Upper lobe of right lung (tissue), 1 donor: Measurements from ENCODE around the gene MBD1. TPM values are rescaled to one million over a fixed set of nuclear protein-coding genes. Genes with fewer than 3 reads are reported as not detected.
"Not testable (repeated sequence)": the region's sequence is repeated elsewhere in the genome, so short reads cannot be mapped to it uniquely, and the experiment has no call there.

ENCODE experiments used
- ATAC-seq: fragments of 200-7000 bp; cut with Tn5 transposase; one replicate; pipeline ENCODE4 v1.9.1; 2020; ENCODE audit warnings: mild to moderate bottlenecking, moderate library complexity
- DNase-seq: peaks from one replicate; pipeline ENCODE4 v3.0.0-alpha.2; 2020
- H3K27ac ChIP-seq: fragments of 200-600 bp; one replicate; pipeline ENCODE4 v1.8.0; 2022
- H3K27me3 ChIP-seq: fragments of 200-600 bp; one replicate; pipeline ENCODE4 v1.8.0; 2022; ENCODE audit warnings: mild to moderate bottlenecking
- H3K36me3 ChIP-seq: fragments of 200-600 bp; one replicate; pipeline ENCODE4 v1.8.0; 2022
- H3K4me1 ChIP-seq: fragments of 200-600 bp; one replicate; pipeline ENCODE4 v1.8.0; 2022
- H3K4me3 ChIP-seq: fragments of 200-600 bp; one replicate; pipeline ENCODE4 v1.8.0; 2022; ENCODE audit warnings: mild to moderate bottlenecking
- H3K9me3 ChIP-seq: fragments of 200-600 bp; one replicate; pipeline ENCODE4 v1.8.0; 2022
- intact Hi-C: fragments of 100-400 bp; cut with DNase I; formaldehyde crosslinking; loops from one replicate; pipeline ENCODE4 v1.11.0; 2022
- total RNA-seq: library from RNA; stranded (reverse); fragmentation: NEBNext Ultra II Directional; extraction: Animal tissue kit (Norgen Biotek cat#: 25700); gene quantifications from one replicate; pipeline ENCODE4 v1.2.1, GENCODE V29; 2021
- TF ChIP-seq, protein P1 (sequence below): fragments of 200-600 bp; IDR thresholded peaks from one replicate; pipeline ENCODE4 v1.8.0; 2022; ENCODE audit warnings: antibody characterized with exemption
- donor health status: DM: no; HTN: yes; CAD: no; lungs with severe emphysema.

MBD1 gene
- total RNA-seq, 1 donor from 2014 or later, result 56.3 TPM

GRCh38 chr18:50250935-50251334 is 30.4 kb downstream of the MBD1 start:
- Histone ChIP-seq H3K9me3 (no peaks in the 10 kb centered on the region), H3K4me1 (no peaks in the 10 kb centered on the region), H3K36me3 (no peaks in the 10 kb centered on the region), H3K27ac (no peak overlapping the region), H3K27me3 (no peaks in the 10 kb centered on the region), H3K4me3 (no peak overlapping the region)
- TF ChIP-seq, protein P1, sequence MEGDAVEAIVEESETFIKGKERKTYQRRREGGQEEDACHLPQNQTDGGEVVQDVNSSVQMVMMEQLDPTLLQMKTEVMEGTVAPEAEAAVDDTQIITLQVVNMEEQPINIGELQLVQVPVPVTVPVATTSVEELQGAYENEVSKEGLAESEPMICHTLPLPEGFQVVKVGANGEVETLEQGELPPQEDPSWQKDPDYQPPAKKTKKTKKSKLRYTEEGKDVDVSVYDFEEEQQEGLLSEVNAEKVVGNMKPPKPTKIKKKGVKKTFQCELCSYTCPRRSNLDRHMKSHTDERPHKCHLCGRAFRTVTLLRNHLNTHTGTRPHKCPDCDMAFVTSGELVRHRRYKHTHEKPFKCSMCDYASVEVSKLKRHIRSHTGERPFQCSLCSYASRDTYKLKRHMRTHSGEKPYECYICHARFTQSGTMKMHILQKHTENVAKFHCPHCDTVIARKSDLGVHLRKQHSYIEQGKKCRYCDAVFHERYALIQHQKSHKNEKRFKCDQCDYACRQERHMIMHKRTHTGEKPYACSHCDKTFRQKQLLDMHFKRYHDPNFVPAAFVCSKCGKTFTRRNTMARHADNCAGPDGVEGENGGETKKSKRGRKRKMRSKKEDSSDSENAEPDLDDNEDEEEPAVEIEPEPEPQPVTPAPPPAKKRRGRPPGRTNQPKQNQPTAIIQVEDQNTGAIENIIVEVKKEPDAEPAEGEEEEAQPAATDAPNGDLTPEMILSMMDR, result no peak
- ATAC-seq (no peak), DNase-seq (no peak)
- intact Hi-C loops, result no loop called here

- DNase-seq (no peak), ATAC-seq (no peak)
- H3K27ac ChIP-seq, result no peak overlapping the region
- TF ChIP-seq, protein P1, result no peak
- intact Hi-C loops, result no loop called here
- no peak overlapping the region for H3K4me3 ChIP-seq
- H3K4me1 ChIP-seq, result no peaks in the 10 kb centered on the region
- H3K36me3 ChIP-seq, result no peaks in the 10 kb centered on the region
- H3K9me3 ChIP-seq, result no peaks in the 10 kb centered on the region
- H3K27me3 ChIP-seq, result no peaks in the 10 kb centered on the region
These were observed 31.7 kb downstream of the MBD1 start for GRCh38 chr18:50249576-50249975.

- ATAC-seq (no peak), DNase-seq (no peak)
- no peak overlapping the region for H3K4me3 ChIP-seq
- H3K36me3 ChIP-seq, result no peaks in the 10 kb centered on the region
- H3K9me3 ChIP-seq, result no peaks in the 10 kb centered on the region
- intact Hi-C loops, result no loop called here
- no peaks in the 10 kb centered on the region for H3K4me1 ChIP-seq
- H3K27me3 ChIP-seq, result no peaks in the 10 kb centered on the region
- TF ChIP-seq, protein P1, result no peak
- no peak overlapping the region for H3K27ac ChIP-seq
These were observed 33.8 kb downstream of the MBD1 start for GRCh38 chr18:50247561-50247960.

DNA sequence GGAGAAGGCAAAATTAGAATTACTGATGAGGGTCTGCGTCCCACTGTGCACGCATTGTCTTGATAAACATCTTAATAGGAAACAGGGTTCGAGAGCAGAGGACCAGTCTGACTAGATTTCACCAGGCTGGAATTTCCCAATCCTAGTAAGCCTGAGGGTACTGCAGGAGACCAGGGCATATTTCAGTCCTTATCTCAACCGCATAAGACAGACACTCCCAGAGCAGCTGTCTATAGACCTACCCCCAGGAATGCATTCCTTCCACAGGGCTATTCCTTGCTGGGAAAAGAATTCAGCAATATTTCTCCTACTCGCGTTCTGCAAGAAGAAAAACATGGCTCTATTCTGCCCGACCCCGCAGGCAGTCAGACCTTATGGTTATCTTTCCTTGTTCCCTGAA is 39.6 kb downstream of the MBD1 start:
- H3K27me3 ChIP-seq, DNase-seq, H3K4me3 ChIP-seq, H3K36me3 ChIP-seq, H3K9me3 ChIP-seq, ATAC-seq, H3K4me1 ChIP-seq, intact Hi-C loops, H3K27ac ChIP-seq: not testable (repeated sequence)

GRCh38 chr18:50240080-50240563 is 41.2 kb downstream of the MBD1 start:
- DNase-seq, result no peak
- Histone ChIP-seq H3K36me3 (no peaks in the 10 kb centered on the region), H3K9me3 (no peaks in the 10 kb centered on the region), H3K27ac (no peak overlapping the region), H3K4me3 (no peak overlapping the region), H3K27me3 (no peaks in the 10 kb centered on the region), H3K4me1 (no peaks in the 10 kb centered on the region)
- TF ChIP-seq, protein P1, result no peak
- intact Hi-C loops, result no loop called here
- ATAC-seq, result no peak

- H3K27ac ChIP-seq, result no peak overlapping the region
- DNase-seq, result no peak
- H3K9me3 ChIP-seq, result no peaks in the 10 kb centered on the region
- H3K4me1 ChIP-seq, result no peaks in the 10 kb centered on the region
- intact Hi-C loops, result no loop called here
- H3K27me3 ChIP-seq, result peaks cover 5% of the 10 kb centered on the region
- H3K4me3 ChIP-seq, result no peak overlapping the region
- TF ChIP-seq, protein P1, result no peak
- ATAC-seq, result no peak
- no peaks in the 10 kb centered on the region for H3K36me3 ChIP-seq
These were observed 48.9 kb downstream of the MBD1 start for GRCh38 chr18:50232419-50232818.
